HepG2 (cell line): ENCODE measurements around the gene GGT7. TPM values are rescaled to one million over a fixed set of nuclear protein-coding genes. Genes with fewer than 3 reads are reported as not detected.

ENCODE experiments used
- DBP ChIP-seq: sonication (generic); formaldehyde crosslinking; IDR thresholded peaks from 2 replicates; pipeline ENCODE4 v1.4.0; 2020; ENCODE audit warnings: missing genetic modification reagents; ENCODE audit errors: not compliant biosample characterization
- HNF1A ChIP-seq, 2 experiments: sonication (generic) in 1 of 2; formaldehyde crosslinking in 1 of 2; IDR thresholded peaks; 2 replicates each; pipeline versions ENCODE4 v1.4.0 to v1.6.1; 2016 to 2020; ENCODE audit warnings: borderline replicate concordance in 1 of 2, low read depth in 1 of 2, mild to moderate bottlenecking in 1 of 2, missing genetic modification reagents in 1 of 2
- PCBP1 ChIP-seq: fragments of 200-400 bp; formaldehyde crosslinking; IDR thresholded peaks from 2 replicates; pipeline ENCODE4 v1.6.1; 2017; ENCODE audit warnings: mild to moderate bottlenecking, low read depth, low read length, borderline replicate concordance
- PHF8 ChIP-seq: sonication (generic); formaldehyde crosslinking; IDR thresholded peaks from 2 replicates; pipeline ENCODE4 v1.5.0; 2020; ENCODE audit warnings: missing genetic modification reagents
- STAT5B ChIP-seq: sonication (generic); formaldehyde crosslinking; IDR thresholded peaks from 2 replicates; pipeline ENCODE4 v1.4.0; 2020; ENCODE audit warnings: missing genetic modification reagents
- TARDBP ChIP-seq: sonication (generic); formaldehyde crosslinking; IDR thresholded peaks from 2 replicates; pipeline ENCODE4 v1.8.0; 2022; ENCODE audit warnings: mild to moderate bottlenecking, missing genetic modification reagents
- TFDP2 ChIP-seq: sonication (generic); formaldehyde crosslinking; IDR thresholded peaks from 2 replicates; pipeline ENCODE4 v1.4.0; 2020; ENCODE audit warnings: missing genetic modification reagents
- ZBTB8A ChIP-seq: sonication (generic); formaldehyde crosslinking; IDR thresholded peaks from 2 replicates; pipeline ENCODE4 v1.4.0; 2020; ENCODE audit warnings: mild to moderate bottlenecking, low read depth, missing genetic modification reagents, borderline replicate concordance
- ZIK1 ChIP-seq: sonication (generic); formaldehyde crosslinking; IDR thresholded peaks from 2 replicates; pipeline ENCODE4 v1.5.0; 2020; ENCODE audit warnings: mild to moderate bottlenecking, low read depth, missing genetic modification reagents, borderline replicate concordance
- ZNF143 ChIP-seq: sonication (generic); formaldehyde crosslinking; IDR thresholded peaks from 2 replicates; pipeline ENCODE4 v1.4.0; 2020; ENCODE audit warnings: missing genetic modification reagents
- ZNF496 ChIP-seq: sonication (generic); formaldehyde crosslinking; IDR thresholded peaks from 2 replicates; pipeline ENCODE4 v1.8.1; 2023; ENCODE audit warnings: mild to moderate bottlenecking, moderate library complexity, missing genetic modification reagents; ENCODE audit not compliant: insufficient replicate concordance
- ZNF580 ChIP-seq: IDR thresholded peaks from 2 replicates; pipeline ENCODE4 v1.6.1; 2016; ENCODE audit warnings: low read depth, borderline replicate concordance
- polyA plus RNA-seq, 8 experiments: library from polyadenylated mRNA; depleted of rRNA in 3 of 8; stranded (reverse) in 7 of 8; unstranded in 1 of 8; fragments of >200 nt; fragmentation: Illumina TruSeq in 4 of 8; extraction: Trizol in 4 of 8; gene quantifications; 2 replicates each; pipeline versions ENCODE4 v1.2.1 to v1.2.3, GENCODE V29; 2011 to 2016; ENCODE audit warnings: low read depth in 4 of 8, missing spikeins in 1 of 8, mixed read lengths in 1 of 8; ENCODE audit not compliant: insufficient read depth in 1 of 8
- total RNA-seq, 5 experiments: library from RNA; depleted of rRNA; stranded (reverse); fragments of >200 nt; fragmentation: Illumina TruSeq; extraction: Trizol; gene quantifications; 2 replicates each; pipeline ENCODE4 v1.2.3, GENCODE V29; 2016; ENCODE audit warnings: low read depth in 1 of 5
- TF ChIP-seq, protein P1 (sequence below): IDR thresholded peaks from 2 replicates; pipeline ENCODE4 v1.6.1; 2016; ENCODE audit warnings: low read depth, missing genetic modification reagents, missing compliant biosample characterization
- TF ChIP-seq, protein P2 (sequence below): fragments of 450-650 bp; IDR thresholded peaks from 2 replicates; pipeline ENCODE4 v1.6.1; 2016

GGT7 gene
- total and polyA plus RNA-seq, 2 of the 13 experiments (the other 11 are each of a cell fraction or from before 2014, with no cell fraction given) = 6.6 to 23.0 TPM

- TF ChIP-seq, protein P1, sequence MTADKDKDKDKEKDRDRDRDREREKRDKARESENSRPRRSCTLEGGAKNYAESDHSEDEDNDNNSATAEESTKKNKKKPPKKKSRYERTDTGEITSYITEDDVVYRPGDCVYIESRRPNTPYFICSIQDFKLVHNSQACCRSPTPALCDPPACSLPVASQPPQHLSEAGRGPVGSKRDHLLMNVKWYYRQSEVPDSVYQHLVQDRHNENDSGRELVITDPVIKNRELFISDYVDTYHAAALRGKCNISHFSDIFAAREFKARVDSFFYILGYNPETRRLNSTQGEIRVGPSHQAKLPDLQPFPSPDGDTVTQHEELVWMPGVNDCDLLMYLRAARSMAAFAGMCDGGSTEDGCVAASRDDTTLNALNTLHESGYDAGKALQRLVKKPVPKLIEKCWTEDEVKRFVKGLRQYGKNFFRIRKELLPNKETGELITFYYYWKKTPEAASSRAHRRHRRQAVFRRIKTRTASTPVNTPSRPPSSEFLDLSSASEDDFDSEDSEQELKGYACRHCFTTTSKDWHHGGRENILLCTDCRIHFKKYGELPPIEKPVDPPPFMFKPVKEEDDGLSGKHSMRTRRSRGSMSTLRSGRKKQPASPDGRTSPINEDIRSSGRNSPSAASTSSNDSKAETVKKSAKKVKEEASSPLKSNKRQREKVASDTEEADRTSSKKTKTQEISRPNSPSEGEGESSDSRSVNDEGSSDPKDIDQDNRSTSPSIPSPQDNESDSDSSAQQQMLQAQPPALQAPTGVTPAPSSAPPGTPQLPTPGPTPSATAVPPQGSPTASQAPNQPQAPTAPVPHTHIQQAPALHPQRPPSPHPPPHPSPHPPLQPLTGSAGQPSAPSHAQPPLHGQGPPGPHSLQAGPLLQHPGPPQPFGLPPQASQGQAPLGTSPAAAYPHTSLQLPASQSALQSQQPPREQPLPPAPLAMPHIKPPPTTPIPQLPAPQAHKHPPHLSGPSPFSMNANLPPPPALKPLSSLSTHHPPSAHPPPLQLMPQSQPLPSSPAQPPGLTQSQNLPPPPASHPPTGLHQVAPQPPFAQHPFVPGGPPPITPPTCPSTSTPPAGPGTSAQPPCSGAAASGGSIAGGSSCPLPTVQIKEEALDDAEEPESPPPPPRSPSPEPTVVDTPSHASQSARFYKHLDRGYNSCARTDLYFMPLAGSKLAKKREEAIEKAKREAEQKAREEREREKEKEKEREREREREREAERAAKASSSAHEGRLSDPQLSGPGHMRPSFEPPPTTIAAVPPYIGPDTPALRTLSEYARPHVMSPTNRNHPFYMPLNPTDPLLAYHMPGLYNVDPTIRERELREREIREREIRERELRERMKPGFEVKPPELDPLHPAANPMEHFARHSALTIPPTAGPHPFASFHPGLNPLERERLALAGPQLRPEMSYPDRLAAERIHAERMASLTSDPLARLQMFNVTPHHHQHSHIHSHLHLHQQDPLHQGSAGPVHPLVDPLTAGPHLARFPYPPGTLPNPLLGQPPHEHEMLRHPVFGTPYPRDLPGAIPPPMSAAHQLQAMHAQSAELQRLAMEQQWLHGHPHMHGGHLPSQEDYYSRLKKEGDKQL (CRISPR knock-in tag) = 0 out of 2 replicates have a peak, but pooled peaks have one; percentile 60
- TF ChIP-seq, protein P2, sequence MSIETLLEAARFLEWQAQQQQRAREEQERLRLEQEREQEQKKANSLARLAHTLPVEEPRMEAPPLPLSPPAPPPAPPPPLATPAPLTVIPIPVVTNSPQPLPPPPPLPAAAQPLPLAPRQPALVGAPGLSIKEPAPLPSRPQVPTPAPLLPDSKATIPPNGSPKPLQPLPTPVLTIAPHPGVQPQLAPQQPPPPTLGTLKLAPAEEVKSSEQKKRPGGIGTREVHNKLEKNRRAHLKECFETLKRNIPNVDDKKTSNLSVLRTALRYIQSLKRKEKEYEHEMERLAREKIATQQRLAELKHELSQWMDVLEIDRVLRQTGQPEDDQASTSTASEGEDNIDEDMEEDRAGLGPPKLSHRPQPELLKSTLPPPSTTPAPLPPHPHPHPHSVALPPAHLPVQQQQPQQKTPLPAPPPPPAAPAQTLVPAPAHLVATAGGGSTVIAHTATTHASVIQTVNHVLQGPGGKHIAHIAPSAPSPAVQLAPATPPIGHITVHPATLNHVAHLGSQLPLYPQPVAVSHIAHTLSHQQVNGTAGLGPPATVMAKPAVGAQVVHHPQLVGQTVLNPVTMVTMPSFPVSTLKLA = no peak
- peak; percentile 81; the same call in 1 of the 2 replicates for TF ChIP-seq PCBP1
- TF ChIP-seq ZBTB8A (CRISPR knock-in tag) = no peak
- TF ChIP-seq ZNF496 (CRISPR knock-in tag) = no peak
- TF ChIP-seq STAT5B (CRISPR knock-in tag) = no peak; the same call in 1 of the 2 replicates
- no peak for TF ChIP-seq ZNF143 (CRISPR knock-in tag)
- no peak for TF ChIP-seq HNF1A (IDR thresholded peaks at IDR 0.05; ENCODE audit: low read depth)
- TF ChIP-seq HNF1A (CRISPR knock-in tag; IDR thresholded peaks at IDR 0.05; ENCODE audit: borderline replicate concordance) = peak; percentile 66; the same call in 1 of the 2 replicates
- peak; percentile 88 for TF ChIP-seq ZIK1 (CRISPR knock-in tag)
- TF ChIP-seq PHF8 = peak; percentile 88
- TF ChIP-seq TARDBP = peak; percentile 88; the same call in 1 of the 2 replicates
- TF ChIP-seq ZNF580 (CRISPR knock-in tag) = peak; percentile 99
- peak; percentile 92 for TF ChIP-seq TFDP2
- TF ChIP-seq DBP = no peak
These were observed at the start of gene GGT7 (continued) for GRCh38 chr20:34872622-34873224.
